ENCODE results near the gene DMRTC2.
"Not testable (repeated sequence)": the region's sequence is repeated elsewhere in the genome, so short reads cannot be mapped to it uniquely, and the experiment has no call there.

DMRTC2 gene

GRCh38 chr19:41872775-41873647, 28.2 kb downstream of the DMRTC2 start:
- DNase-seq = peak; percentile 86

GRCh38 chr19:41875973-41876372, 31.1 kb downstream of the DMRTC2 start:
- not testable (repeated sequence) for DNase-seq

- DNase-seq = no peak
Measured at GRCh38 chr19:41876847-41877832, 32.3 kb downstream of the DMRTC2 start, which contains the start of gene CD79A. Gene CD79A (plus strand): TSS chr19:41877279. CDS start chr19:41877305, 26 bp downstream.

- no peak for DNase-seq
Measured at GRCh38 chr19:41877916-41878905, 33.4 kb downstream of the DMRTC2 start.

- no peak for DNase-seq
Measured at GRCh38 chr19:41879080-41879479, 34.2 kb downstream of the DMRTC2 start.

GRCh38 chr19:41879670-41880328, 35.0 kb downstream of the DMRTC2 start:
- DNase-seq = no peak

- no peak for DNase-seq
Measured at GRCh38 chr19:41880329-41880708, 35.5 kb downstream of the DMRTC2 start.

GRCh38 chr19:41882568-41883462, 38.0 kb downstream of the DMRTC2 start, which contains the start of gene ARHGEF1:
Gene ARHGEF1 (plus strand): TSS chr19:41883184. CDS start chr19:41888083, 4,899 bp downstream.
- DNase-seq = peak; percentile 82

- no peak for DNase-seq
Measured at GRCh38 chr19:41883463-41883820, 38.6 kb downstream of the DMRTC2 start.

GRCh38 chr19:41883821-41884733, 39.2 kb downstream of the DMRTC2 start:
- peak; percentile 99 for DNase-seq

- DNase-seq = no peak
Measured at GRCh38 chr19:41886761-41887710, 42.2 kb downstream of the DMRTC2 start.

- DNase-seq = no peak
Measured at GRCh38 chr19:41887711-41888382, 43.0 kb downstream of the DMRTC2 start.

GRCh38 chr19:41888926-41889325, 44.1 kb downstream of the DMRTC2 start:
- DNase-seq = no peak

- DNase-seq = no peak
Measured at GRCh38 chr19:41889896-41890295, 45.1 kb downstream of the DMRTC2 start.

- DNase-seq = no peak
Measured at GRCh38 chr19:41890936-41891335, 46.1 kb downstream of the DMRTC2 start.

GRCh38 chr19:41892173-41892902, 47.5 kb downstream of the DMRTC2 start:
- DNase-seq = no peak

GRCh38 chr19:41893899-41894298, 49.1 kb downstream of the DMRTC2 start:
- DNase-seq = peak; percentile 39

Data from NCI-H69 (cell line).